ENCODE results near the gene RPS15. TPM values are rescaled to one million over a fixed set of nuclear protein-coding genes. Genes with fewer than 3 reads are reported as not detected.

RPS15 gene
- total and polyA plus RNA-seq, 9 of the 15 experiments (the other 6 are each of a cell fraction or from before 2014, with no cell fraction given) = 605 to 2,791 (median 957) TPM

GRCh38 chr19:1450735-1451731, 12.8 kb downstream of the RPS15 start (continued):
- TF ChIP-seq AFF4 (CRISPR knock-in tag; IDR thresholded peaks at IDR 0.05) (no peak), POLR2G (IDR thresholded peaks at IDR 0.05; ENCODE audit: low read depth, low read length) (0 out of 2 replicates have a peak, but pooled peaks have one; percentile 23), MYNN (IDR thresholded peaks at IDR 0.05) (no peak), MYNN (CRISPR knock-in tag; IDR thresholded peaks at IDR 0.05) (no peak), MEF2A (IDR thresholded peaks at IDR 0.05; ENCODE audit: control insufficient read depth, low read depth, low read length) (no peak), ADNP (tag; IDR thresholded peaks at IDR 0.05) (no peak), ZNF232 (CRISPR knock-in tag; IDR thresholded peaks at IDR 0.05) (no peak), ATF6 (CRISPR knock-in tag; IDR thresholded peaks at IDR 0.05) (no peak), HES1 (IDR thresholded peaks at IDR 0.05; ENCODE audit: low read depth) (no peak), CBFA2T2 (conservative IDR thresholded peaks at IDR 0.05) (no peak), TSC22D4 (tag; IDR thresholded peaks at IDR 0.05) (no peak), MCM2 (IDR thresholded peaks at IDR 0.05; ENCODE audit: low read depth) (no peak), HMG20B (CRISPR knock-in tag; IDR thresholded peaks at IDR 0.05) (no peak), PRDM10 (IDR thresholded peaks at IDR 0.05; ENCODE audit: partially characterized antibody) (no peak)

Data from K562 (cell line).